GM21529 (cell line): ENCODE results near the gene NRROS.
"Not testable (repeated sequence)": the region's sequence is repeated elsewhere in the genome, so short reads cannot be mapped to it uniquely, and the experiment has no call there.

Experiments
- ATAC-seq: cut with Tn5 transposase; IDR thresholded peaks from one replicate; pipeline ENCODE4 v1.9.1; 2021; ENCODE audit not compliant: unreplicated experiment

NRROS gene

DNA sequence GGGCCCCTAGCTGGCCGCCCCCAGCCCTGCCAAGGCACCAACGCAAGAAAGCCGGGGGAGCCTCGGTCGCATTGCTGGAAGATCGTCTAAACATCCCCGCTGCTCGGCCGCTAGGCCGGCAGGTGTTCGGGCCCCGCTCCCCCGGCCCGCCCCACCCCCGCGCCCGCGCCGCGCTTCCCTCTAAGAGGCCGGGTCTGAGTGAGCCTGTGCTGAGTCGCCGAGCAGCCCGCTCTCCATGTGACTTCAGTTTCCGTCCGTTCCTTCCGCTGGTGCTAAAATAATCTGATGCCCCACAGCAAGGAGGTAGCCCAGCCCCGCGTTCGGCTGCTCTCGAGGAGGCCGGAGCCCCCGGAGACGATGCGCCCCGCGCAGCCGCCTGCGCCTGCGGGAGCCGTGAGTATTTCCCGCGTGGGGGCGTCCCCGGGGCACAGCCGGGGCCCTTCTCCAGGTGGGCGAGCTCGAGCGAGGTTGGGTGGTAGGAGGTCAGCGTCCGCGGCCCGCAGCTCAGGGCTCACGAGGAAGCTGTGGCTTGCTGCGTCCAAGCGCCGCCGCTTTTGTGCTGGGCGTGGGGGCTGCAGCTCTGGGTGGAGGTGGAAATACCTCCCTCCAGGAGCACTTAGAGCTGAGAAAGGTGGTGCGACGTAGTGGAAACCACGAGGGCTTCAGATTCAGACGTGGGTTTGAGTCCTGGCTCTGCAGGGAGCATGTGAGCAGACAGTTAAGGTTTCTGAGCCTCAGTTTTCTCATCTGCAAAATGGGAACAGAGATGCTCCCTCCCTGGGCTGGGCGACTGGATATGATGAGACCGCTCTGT, at the start of gene NRROS:
Gene NRROS, plus strand, starts transcription at position 212 of the 814 bp plus-strand sequence. CDS start 14,846 bp downstream, outside the sequence.
- ATAC-seq, result peak; percentile 43

DNA sequence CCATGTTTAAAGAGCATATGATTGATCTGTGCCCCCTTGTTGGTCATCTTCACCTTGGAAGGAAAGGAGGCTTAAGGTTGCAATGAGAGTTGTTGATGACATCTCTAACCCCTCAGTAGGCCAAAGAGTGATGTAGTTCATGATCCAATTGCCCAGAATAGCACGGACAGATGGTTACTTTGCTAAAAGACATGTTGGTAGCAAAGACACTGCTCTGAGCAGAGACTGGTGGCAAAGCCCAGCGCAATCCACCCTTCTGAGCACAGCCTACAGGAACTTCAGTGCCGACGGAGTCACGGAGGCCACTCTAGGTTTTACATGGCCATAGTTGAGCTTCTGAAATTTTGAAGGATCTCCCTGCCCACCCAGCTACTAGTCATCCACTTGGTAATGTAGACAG, 49.2 kb upstream of the NRROS start:
- no peak for ATAC-seq

DNA sequence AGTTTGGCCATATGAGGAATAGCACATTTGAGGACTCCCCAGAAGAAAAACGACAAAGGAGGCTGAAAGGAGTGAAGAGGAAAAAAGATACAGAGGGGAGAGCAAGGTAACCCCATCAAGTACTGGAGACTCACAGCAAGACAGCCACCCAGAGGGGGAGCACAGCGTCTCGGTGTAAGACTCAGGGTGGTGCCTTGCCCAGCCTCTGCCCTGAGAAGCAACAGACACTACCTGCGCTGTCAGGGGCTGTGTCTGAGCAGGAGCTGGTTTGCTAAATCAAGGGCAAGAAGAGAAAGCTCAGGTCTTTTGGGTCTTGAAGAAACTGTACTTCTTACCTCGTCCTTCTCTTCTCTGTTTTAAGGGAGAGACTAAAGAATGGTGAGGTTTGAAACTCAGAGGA, 43.1 kb upstream of the NRROS start:
- ATAC-seq, result no peak

DNA sequence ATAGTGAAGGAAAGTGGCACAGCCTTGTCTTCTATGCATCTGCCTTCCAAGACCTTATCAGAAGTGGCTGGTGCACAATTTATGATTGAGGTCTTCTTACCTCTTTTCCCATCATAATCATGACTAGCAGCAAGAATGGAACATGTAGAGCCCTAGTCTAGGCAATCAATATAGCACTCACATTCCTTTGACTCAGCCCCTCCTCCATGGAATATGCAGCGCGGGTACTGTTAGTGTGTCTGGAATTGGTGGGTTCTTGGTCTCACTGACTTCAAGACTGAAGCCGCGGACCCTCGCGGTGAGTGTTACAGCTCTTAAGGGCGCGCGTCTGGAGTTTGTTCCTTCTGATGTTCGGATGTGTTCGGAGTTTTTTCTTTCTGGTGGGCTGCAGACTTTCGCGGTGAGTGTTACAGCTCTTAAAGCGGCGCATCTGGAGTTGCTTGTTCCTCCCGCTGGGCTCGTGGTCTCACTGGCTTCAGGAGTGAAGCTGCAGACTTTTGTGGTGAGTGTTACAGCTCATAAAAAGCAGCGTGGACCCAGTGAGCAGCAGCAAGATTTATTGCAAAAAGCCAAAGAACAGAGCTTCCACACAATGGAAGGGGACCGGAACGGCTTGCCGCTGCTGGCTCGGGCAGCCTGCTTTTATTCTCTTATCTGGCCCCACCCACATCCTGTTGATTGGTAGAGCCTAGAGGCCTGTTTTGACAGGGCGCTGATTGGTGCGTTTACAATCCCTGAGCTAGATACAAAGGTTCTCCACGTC, 41.3 kb upstream of the NRROS start:
- not testable (repeated sequence) for ATAC-seq

DNA sequence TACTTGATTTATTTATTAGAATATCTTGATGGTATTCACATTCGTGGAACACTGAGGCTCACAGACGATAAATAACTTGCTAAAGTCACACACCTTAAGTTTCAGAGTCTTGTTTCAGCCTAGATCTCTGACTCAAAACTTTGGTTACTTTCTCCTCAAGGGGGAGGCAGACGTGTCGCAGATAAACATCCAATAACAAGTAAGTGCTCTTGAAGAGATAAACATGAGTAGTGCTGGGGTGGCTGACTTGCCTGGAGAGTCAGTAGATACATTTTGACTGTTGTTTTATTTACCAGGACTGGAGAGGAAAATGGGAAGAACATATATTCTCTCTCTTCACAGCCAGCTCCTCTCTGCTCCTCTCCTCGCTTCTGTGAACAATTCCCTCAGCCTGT, 39.8 kb upstream of the NRROS start:
- ATAC-seq, result no peak

DNA sequence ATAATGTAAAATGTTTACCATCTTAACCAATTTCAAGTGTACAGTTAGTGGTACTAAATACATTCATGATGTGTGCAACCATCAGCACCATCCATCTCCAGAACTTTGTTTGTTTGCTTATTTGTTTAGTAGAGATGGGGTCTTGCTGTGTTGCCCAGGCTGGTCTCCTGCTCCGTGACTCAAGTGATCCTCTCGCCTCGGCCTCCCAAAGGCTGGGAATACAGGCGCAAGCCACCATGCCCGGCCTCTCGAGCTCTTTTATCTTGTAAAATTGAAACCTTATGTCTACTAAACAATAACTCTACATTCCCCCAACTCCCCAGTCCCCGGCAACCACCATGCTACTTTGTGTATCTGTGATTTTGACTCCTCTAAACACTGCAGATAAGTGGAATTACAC, 39.1 kb upstream of the NRROS start:
- no peak for ATAC-seq

DNA sequence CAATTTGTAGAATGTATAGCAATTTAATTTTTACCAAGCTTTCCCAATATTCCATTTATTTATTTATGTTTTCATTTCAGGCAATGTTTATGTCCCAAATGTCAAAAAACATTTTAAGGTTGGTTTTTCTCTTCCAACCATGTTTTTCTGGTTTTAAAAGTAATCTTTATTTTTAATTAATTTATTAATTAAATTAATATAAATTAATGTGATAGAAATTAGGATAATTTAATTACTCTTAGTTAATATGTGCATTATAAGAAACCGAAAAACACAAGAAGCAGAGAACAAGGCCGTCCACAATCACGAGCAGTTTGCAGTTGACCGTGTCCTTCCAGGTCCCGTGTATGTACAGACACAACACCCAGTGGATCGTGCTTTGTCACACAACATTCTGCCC, 36.8 kb upstream of the NRROS start:
- no peak for ATAC-seq

DNA sequence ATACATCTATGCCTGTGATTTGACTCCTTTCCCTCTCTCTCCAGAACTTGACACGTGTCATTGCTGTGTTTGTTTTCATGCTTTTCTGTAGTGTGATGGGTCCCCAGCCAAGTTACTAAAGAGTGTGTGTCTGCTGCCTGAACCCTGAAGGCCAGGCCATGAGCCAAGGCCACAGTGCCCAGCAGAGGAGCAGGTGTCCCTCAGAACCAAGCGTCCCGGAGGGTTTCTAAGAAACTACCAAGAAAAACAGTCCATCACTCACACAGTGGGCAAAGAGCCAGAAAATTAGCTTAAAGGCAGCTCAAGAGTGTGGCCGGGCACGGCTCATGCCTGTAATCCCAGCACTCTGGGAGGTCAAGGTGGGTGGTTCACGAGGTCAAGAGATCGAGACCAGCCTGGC, 35.8 kb upstream of the NRROS start:
- no peak for ATAC-seq

DNA sequence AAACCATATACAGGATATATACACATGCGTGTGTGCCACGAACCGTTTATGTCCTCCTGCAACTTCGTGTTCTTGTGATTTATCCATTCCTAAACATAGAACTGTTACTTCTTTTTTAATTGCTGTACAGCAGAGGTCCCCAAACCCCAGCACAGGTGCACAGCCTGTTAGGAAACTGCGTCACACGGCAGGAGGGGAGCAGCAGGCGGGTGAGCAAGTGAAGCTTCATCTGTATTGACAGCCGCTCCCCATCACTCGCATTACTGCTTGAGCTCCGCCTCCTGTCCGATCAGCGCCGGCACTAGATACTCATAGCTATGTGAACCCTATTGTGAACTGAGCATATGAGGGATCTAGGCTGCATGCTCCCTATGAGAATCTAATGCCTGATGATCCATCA, 34.9 kb upstream of the NRROS start:
- ATAC-seq, result no peak

DNA sequence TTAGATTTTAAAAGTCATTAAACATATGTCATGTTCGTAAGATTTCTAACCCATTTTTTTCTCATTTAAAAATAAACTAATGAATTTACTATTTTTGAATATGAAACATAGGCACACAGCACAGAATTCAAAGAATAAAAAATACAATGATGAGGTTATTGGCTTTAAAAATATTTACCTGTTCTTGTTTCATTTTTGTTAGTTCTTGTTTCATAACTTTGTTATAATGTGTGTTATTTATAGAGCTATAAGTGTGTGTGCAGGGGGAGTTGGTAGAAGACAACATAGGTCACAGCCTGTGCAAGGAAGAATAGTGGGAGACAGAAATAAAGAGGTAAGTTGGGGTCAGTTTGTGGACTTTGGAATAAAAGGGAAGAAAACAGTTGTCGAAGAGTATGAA, 30.8 kb upstream of the NRROS start:
- ATAC-seq, result no peak

DNA sequence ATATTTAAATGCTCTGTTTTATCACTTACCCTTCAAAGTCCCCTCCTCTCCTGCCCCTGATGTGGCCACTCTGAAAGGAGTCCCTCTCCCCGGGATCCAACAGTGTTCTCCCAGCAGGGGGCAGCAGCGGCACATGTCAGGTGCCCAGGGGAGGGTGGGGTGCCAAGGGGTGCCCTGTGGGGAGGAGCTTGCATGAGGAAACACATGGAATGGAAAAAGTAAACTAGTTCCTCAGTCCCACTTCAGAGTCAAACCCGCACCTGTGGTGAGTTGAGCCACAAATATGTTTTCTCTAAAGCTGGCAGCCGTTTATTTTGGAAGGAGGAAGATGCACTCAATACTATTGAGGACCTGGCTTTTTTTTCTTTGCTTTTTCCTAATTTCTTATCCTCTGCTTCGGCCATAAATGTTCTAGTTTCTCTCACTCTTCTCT, 30.1 kb upstream of the NRROS start:
- peak; percentile 84 for ATAC-seq

DNA sequence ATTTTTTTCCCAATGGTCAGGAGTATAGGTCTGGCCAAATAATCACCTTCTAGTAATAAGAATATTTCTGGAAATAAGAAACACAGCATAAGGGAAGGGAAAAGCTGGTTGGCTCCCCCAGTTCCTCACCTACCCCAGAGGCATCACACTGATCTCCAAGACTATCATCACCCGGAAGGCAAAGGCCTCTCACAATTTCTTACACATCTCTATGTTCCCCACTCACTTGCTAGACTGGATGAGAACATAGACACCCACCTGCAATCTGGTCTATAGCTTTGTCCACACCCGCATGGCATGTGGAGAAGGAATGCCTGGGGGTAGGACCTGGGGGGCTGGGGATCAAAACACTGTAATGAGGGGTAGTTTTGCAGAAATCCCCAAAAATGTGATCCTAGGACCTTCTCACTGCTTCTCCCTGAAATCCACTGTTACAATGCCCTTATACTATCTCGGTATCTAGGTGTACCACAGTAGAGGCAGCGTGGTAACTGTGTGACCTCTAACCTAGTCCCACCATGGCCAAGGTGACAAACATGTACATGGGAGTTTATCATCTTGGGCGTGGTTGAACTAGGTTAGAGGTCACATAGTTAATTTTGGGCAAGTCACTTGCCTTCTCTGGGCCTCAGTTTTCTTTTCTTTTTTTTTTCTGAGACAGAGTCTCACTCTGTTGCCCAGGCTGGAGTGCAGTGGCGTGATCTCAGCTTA, 29.5 kb upstream of the NRROS start:
- no peak for ATAC-seq

DNA sequence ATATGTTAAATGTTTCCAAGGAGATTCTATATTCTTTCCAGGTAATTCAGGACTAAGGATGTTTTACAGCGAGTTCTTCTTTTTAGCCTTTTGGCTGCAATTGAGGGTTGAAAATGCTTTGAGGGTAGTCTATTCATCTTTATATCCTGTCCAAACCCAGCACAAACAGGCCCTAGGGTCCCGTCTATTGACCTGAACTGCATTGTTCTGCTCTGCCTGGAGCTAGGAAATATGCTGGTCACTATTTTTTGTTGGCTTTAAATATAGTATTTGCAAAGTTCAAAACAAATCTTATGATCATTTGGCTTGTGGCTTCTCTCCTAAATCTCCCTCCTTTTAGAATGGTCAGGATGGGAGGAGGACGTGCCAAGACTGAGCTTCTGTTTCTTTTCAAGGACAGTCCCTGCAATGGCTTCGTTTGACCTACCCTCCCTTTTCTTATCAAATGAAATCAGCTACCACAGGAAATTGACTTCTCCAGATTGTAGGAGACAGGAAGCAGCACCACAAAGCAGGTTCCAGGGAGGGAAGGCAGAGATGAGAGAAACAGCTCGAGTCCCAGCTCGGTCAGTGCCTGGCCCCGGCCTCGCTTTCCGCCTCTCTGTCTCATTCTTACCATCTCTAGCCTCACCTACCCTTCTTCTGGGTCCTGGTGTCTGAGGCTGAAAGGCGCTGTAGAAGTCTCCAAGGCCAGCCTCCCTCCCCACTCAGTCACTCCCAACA, 27.6 kb upstream of the NRROS start:
- no peak for ATAC-seq

DNA sequence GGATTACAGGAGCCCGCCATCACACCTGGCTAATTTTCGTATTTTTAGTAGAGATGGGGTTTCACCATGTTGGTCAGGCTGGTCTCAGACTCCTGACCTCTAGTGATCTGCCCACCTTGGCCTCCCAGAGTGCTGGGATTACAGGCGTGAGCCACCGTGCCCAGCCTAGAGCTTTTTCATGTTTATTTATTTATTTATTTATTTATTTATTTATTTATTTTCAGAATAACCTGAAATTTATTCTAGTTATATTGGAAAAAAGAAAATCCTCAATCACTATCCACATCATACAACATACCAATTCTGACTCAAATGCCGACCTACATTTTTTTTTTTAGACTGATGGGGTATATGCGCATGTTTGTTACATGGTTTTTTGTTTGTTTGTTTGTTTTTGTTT, 24.3 kb upstream of the NRROS start:
- not testable (repeated sequence) for ATAC-seq

DNA sequence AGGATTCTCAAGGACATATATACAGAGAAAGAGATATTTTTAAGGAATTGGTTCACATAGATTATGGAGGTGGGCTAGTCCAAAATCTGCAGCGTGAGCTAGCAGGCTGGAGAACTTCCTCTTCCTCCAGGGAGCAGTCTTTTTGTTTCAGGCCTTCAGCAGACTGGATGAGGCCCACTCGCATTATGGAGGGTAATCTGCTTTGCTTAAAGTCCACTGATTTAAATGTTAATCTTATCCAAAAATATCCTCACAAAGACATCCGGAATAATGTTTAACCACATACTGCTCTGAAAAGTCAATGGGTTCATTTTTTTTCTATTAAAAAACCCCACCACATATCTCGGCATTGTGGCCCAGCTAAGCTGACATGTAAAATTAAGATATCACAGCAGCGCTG, 22.2 kb upstream of the NRROS start:
- ATAC-seq, result no peak

DNA sequence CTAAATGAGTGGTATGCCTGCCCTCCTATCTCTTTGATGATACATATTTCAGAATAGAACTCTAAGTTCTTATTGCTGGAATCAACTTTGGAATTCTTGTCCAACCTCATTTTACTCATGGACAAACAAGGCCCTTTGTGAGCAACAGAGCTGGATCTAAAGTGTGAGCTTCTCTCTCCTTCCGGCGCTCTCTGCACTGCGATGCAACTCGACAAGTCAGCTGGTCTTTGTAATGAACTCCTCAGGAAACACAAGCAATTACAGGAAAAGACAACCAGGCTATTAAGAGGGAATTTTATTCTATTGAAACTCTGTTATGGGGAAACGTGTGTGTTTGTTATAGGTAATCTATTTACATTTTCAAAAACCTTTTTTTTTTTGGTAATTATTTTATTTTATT, 20.3 kb upstream of the NRROS start:
- no peak for ATAC-seq

DNA sequence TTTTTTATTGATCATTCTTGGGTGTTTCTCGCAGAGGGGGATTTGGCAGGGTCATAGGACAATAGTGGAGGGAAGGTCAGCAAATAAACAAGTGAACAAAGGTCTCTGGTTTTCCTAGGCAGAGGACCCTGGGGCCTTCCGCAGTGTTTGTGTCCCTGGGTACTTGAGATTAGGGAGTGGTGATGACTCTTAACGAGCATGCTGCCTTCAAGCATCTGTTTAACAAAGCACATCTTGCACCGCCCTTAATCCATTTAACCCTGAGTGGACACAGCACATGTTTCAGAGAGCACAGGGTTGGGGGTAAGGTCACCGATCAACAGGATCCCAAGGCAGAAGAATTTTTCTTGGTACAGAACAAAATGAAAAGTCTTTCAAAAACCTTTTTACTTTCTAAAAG, 19.9 kb upstream of the NRROS start:
- ATAC-seq, result not testable (repeated sequence)

DNA sequence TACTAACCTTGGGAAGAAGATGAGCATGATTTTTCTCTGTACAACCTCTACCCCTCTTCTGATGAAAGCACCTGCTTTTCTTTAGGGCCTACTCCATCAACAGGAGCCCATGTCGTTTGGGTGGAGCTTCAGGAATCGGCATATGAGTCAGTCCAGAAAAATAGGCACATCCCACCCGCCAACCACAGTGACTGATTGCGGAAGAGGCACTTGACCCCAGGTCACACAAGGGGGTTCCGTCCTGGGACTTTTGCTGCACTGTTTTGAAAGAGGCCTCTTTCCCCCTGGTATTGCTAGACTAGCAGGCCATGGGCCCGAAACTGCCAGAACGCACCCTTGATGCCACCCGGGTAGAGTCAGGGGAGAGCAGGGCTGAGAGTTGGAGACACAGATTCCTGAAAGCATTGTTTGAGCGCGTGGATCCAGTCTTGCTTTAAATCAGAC, 19.3 kb upstream of the NRROS start:
- ATAC-seq, result peak; percentile 60

DNA sequence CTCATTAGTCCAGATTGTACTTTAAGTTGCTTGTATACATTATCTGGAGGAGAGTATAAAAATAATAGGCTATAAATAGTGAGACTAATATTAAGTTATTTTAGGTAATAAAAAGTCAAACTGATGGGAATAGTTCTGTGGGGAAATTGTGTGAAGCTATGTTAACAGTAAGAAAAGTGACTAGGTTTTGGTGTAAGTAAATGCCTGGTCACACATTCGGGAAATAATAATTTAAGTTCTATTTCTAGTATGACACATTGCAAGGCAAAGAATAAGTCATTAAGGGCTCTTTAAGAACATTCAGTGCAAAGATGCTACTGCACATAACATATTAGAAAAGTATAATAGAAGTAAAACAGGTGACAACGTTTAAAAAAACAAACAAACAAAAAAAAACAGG, 18.8 kb upstream of the NRROS start:
- ATAC-seq, result no peak

DNA sequence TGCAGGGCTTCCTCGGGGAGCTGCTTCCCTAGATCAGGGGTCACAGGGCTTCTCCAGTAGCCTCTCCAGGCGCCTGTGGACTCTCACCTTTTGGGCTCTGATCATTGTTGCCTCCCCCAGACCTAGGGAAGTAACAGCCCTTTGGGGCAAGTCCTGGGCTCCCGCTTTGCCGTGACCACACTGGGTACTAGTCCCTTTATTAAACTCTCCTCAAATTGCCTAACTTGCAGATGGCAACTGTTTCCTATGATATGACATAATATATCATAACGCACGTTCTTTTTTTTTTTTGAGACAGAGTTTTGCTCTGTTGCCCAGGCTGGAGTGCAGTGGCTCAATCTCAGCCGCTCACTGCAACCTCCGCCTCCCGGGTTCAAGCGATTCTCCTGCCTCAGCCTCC, 17.9 kb upstream of the NRROS start:
- ATAC-seq, result no peak
